HG03342 (cell line): ENCODE results near the gene SYT12.
"Not testable (repeated sequence)": the region's sequence is repeated elsewhere in the genome, so short reads cannot be mapped to it uniquely, and the experiment has no call there.

Source experiments
- ATAC-seq: cut with Tn5 transposase; IDR thresholded peaks from one replicate; pipeline ENCODE4 v1.9.1; 2021; ENCODE audit warnings: mild to moderate bottlenecking, moderate library complexity; ENCODE audit not compliant: unreplicated experiment

Gene SYT12

DNA sequence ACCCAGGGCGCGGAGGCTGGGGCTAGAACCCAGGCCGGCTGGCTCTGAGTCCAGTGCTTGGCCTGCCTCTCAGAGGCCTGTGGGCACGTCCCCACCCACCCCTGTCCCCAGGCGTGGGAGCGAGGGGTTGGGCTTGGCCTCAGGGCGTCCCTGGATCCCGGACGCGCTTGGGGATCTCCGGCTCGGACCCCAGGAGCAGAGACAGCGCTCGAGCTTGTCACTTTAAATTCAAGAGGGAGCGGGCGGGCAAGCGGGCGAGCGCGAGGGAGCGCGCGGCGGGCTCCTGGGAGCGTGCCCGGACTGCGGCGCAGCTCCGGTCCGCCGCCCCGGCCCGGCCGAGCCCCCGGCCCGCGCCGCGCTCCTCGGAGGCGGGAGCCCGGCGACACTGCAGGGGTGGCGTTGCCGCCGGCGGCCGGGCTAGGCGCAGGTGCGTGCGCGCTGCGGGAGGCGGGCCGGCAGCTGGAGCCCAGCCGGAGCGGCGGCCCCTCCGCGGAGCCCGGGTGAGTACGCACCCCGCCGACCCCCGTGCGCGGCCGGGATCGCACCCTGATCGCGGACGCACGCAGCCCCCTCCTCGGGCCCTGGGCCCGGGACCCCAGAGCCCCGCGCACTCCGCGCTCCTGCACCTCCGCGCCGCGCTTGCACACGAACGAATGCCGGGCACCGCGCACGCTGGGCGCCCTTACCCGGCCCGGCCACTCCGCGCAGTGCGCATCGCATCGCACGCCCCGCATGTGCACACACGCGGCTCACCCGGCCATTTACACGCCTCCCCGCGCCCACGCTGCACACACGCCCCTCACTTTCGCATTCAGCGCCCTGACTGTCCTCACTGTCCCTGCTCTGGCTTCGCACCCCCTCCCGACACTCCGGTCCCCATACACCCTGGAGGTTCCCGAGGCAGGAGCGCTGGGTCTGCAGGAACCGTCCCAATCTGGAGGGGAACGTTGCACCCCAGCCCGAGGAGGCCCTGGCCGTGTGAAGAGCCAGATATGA, at the start of gene SYT12:
SYT12 (plus strand) TSS at position 174 of the 996 bp plus-strand sequence. CDS start 7,011 bp downstream, outside the sequence.
- ATAC-seq = no peak

- ATAC-seq = no peak
These were observed 48.9 kb upstream of the SYT12 start for GRCh38 chr11:66973956-66974580.

GRCh38 chr11:66974724-66975404, 48.1 kb upstream of the SYT12 start, which contains the start of gene C11orf86:
Gene C11orf86 (plus strand): TSS chr11:66975304. CDS start chr11:66975363, 59 bp downstream.
- ATAC-seq = no peak

GRCh38 chr11:66975405-66976027, 47.4 kb upstream of the SYT12 start:
- no peak for ATAC-seq

DNA sequence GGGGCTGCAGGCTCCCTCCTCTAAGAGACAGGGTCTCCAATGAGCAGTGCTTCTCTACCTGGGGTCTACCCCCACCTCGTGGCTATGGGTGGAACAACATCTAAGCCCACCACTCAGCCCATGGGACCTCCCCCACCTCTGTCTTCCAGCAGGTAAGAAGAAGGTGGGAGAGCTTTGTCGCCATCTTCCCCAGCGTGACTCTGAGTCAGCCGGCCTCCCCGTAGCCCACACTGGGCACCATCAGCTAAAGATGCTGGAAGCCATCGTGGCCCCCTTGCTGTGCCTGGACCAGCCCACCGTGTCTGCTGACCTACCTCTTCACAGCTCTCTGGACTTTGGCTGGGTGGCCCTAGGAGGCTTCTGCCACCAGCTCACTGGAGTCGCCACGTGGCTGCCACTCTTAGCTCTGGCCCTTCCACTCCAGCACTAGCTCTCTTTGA, 46.9 kb upstream of the SYT12 start:
- no peak for ATAC-seq

GRCh38 chr11:66976925-66977324, 46.0 kb upstream of the SYT12 start:
- ATAC-seq = no peak

- no peak for ATAC-seq
These were observed 44.7 kb upstream of the SYT12 start for GRCh38 chr11:66978229-66978628.

DNA sequence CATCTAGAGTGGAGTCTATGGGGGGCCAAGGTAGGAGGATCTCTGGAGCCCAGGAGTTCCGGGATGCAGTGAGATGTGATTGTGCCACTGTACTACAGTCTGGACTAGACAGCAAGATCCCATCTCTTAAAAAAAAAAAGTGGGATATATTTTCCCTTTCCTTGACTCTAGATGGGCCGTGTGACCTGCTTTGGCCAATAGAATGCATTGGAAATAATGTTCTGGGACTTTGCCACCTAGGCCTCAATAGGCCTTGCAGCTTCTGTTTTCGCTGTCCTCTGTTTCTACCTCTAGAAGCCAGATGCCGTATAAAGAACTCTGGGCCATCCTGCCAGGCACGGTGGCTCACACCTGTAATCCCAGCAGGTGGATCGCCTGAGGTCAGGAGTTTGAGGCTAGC, 44.2 kb upstream of the SYT12 start:
- ATAC-seq = no peak

- no peak for ATAC-seq
These were observed 43.5 kb upstream of the SYT12 start for GRCh38 chr11:66979336-66979980.

DNA sequence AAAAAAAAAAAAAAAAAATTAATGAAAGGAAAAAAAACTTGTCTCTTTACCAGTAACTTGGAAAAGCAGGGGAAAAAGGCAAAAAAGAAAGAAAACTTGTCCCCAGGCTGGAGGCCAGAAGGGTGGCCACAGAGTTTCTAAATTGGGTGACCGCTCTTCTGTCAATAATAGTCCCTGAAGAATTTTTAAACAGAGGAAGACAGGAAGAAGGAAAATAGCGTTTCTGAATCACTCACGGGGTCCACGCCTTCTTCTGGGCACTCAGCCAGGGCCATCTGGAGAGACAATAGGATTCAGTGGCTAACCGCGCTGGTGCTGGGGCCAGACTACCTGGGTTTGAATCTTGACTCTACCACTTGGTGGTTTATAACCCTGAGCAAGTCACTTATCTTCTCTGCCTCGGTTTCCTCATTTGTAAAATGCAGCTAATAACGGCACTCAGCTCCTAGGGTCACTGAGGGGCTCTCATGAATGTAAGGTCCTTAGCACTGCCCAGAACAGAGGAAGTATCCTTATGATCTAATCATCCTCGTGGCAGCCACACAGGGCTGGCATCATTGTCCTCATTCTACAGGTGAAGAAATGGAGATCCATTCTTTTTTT, 40.9 kb upstream of the SYT12 start:
- ATAC-seq = no peak

DNA sequence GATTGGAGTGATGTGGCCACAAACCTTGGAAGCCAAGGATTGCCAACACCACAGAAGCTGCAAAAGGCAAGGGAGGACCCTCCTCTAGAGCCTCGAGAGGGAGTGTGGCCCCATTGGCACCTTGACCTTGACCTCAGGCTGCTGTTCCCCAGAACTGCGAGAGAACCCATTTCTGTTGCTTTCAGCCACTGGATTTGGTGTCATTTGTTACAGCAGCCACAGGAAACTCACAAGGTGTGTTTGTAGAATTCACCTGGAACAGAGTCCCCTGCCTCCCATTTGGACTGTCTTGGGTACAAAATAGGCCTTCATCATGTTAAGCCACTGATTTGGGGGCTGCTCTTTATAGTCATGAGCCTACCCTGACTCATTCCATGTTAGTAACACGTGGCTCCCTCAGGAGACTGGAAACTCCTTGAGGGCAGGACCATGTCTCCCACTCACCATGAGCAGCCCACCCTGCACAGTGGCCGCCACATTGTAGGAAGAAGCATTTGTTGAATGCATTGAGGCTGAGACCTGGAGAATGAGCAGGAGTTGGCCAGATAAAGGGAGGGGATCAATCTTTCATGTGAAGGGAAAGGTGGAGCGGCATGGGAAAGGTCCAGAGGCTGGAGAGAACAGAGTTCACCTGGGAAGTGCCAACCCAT, 39.5 kb upstream of the SYT12 start:
- no peak for ATAC-seq

- ATAC-seq = no peak
These were observed 37.3 kb upstream of the SYT12 start for GRCh38 chr11:66985508-66986177.

DNA sequence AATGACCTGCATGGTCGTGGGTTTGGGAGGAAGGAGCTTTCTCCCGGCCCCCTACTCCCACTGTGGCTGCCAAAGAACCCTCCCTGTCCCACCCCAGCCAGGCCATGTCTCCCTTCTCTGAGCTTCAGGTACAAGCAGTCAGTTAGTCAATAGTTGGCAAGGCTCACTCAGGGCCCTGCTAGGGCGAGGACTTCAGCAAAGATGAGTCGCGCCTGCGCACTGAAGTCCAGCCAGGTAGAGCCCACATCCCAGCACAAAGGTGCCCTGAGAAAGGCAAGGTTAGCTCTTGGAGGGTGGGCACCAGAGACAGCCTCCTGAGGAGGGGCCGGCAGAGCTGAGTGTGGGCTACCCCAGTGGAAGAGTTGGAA, 36.8 kb upstream of the SYT12 start:
- ATAC-seq = no peak

DNA sequence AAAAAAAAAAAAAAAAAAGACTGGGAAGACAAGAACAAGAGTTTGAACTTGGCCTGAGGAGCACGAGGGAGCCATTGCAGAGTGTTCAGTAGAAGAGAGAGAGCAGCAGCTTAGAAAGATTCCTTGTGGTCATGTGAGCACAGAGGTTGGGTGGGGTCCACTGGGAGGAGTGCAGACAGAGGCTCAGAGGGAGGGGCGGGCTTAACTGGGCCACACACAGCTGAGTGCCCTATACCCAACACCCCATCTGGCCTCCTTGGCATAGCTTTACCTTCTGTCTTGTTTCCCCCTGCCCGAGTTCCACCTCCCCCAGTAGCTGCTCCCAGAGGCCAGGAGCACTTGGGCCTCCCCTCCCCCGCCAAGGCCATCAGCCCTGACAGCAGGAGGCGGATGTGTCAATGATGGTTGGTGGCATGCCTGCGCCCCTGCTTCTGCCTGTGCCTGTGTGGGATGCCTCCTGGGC, 35.7 kb upstream of the SYT12 start:
- ATAC-seq = no peak

- ATAC-seq = no peak
These were observed 34.9 kb upstream of the SYT12 start for GRCh38 chr11:66987924-66988637.

DNA sequence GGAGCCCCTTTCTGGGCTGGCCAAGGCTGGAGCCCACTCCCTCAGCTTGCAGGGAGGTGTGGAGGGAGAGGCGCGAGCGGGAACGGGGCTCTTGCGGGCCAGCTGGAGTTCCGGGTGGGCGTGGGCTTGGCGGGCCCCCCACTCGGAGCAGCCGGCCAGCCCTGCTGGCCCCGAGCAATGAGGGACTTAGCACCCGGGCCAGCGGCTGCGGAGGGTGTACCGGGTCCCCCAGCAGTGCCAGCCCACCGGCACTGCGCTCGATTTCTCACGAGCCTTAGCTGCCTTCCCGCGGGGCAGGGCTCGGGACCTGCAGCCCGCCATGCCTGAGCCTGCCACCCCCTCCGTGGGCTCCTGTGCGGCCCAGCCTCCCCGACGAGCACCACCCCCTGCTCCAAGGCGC, 34.2 kb upstream of the SYT12 start:
- not testable (repeated sequence) for ATAC-seq

GRCh38 chr11:66989360-66989759, 33.6 kb upstream of the SYT12 start:
- not testable (repeated sequence) for ATAC-seq

DNA sequence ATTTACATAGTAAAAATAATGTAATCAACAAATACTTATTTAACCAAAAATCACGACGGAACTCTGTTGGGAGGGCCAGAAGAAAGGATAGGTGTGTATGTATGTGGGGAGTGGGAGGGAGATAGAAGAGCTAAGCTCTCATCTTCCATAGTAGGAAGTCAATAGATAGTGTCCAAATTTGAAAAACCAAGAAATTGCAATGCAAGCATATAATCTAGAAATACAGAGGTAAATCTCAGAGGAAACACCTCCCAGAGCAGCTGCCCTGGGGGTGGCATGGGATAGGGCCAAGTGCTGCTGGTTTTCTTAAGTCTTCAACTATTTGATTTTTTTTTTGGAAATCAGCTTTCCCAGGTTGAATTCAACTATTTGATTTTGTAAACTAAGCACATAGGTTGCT, 30.9 kb upstream of the SYT12 start:
- no peak for ATAC-seq
